ENCODE measurements around the gene OR10G4.
"Not testable (repeated sequence)": the region's sequence is repeated elsewhere in the genome, so short reads cannot be mapped to it uniquely, and the experiment has no call there.

OR10G4 gene

GRCh38 chr11:124012697-124013096 lies at the start of gene OR10G4:
Gene OR10G4, plus strand, starts transcription at chr11:124012997. Its CDS starts 2,578 bp downstream, at chr11:124015575.
- DNase-seq (ENCODE audit: low read depth) = no peak

- peak; percentile 85 for DNase-seq (ENCODE audit: low read depth)
These were observed 39.0 kb upstream of the OR10G4 start for GRCh38 chr11:123973816-123974215.

- no peak for DNase-seq (ENCODE audit: low read depth)
These were observed 35.8 kb upstream of the OR10G4 start for GRCh38 chr11:123976770-123977560.

- DNase-seq (ENCODE audit: low read depth) = no peak
These were observed 35.0 kb upstream of the OR10G4 start, which contains the start of gene OR10S1 for GRCh38 chr11:123977731-123978347. Gene OR10S1, minus strand, starts transcription at chr11:123977781. Its CDS starts 117 bp downstream, at chr11:123977664.

- no peak for DNase-seq (ENCODE audit: low read depth)
These were observed 33.5 kb upstream of the OR10G4 start for GRCh38 chr11:123979311-123979710.

GRCh38 chr11:123995119-123995518 lies 17.7 kb upstream of the OR10G4 start, which contains the start of gene OR10G6:
Gene OR10G6, minus strand, starts transcription at chr11:123995161. Its CDS starts 0 bp downstream, at chr11:123995161.
- DNase-seq (ENCODE audit: low read depth) = no peak

GRCh38 chr11:124015837-124016236 lies 3.0 kb downstream of the OR10G4 start:
- not testable (repeated sequence) for DNase-seq (ENCODE audit: low read depth)

- no peak for DNase-seq (ENCODE audit: low read depth)
These were observed 13.7 kb downstream of the OR10G4 start, which contains the start of gene OR10G8 for GRCh38 chr11:124026498-124026897. Gene OR10G8, plus strand, starts transcription at chr11:124026798. Its CDS starts 2,825 bp downstream, at chr11:124029623.

GRCh38 chr11:124036666-124037065 lies 23.9 kb downstream of the OR10G4 start:
- no peak for DNase-seq (ENCODE audit: low read depth)

- no peak for DNase-seq (ENCODE audit: low read depth)
These were observed 26.8 kb downstream of the OR10G4 start for GRCh38 chr11:124039557-124039956.

GRCh38 chr11:124041254-124041653 lies 28.5 kb downstream of the OR10G4 start, which contains the start of gene OR10G7:
Gene OR10G7, minus strand, starts transcription at chr11:124041325. Its CDS starts 2,324 bp downstream, at chr11:124039001.
- no peak for DNase-seq (ENCODE audit: low read depth)

GRCh38 chr11:124043420-124043819 lies 30.6 kb downstream of the OR10G4 start:
- no peak for DNase-seq (ENCODE audit: low read depth)

GRCh38 chr11:124050748-124051147 lies 38.0 kb downstream of the OR10G4 start:
- no peak for DNase-seq (ENCODE audit: low read depth)

- no peak for DNase-seq (ENCODE audit: low read depth)
These were observed 40.2 kb downstream of the OR10G4 start for GRCh38 chr11:124052966-124053365.

All from iris pigment epithelial cell (primary cell).